DND-41 (cell line): ENCODE results near the gene UGDH.

ENCODE experiments used
- EZH2 ChIP-seq: IDR thresholded peaks from 3 replicates; pipeline ENCODE4 v1.6.1; 2012; ENCODE audit warnings: borderline replicate concordance, low read depth, mild to moderate bottlenecking, moderate library complexity, low read length, inconsistent platforms; ENCODE audit not compliant: severe bottlenecking
- TF ChIP-seq, protein P1 (sequence below): IDR thresholded peaks from 2 replicates; pipeline ENCODE4 v1.5.1; 2012; ENCODE audit warnings: borderline replicate concordance, low read length, moderate library complexity, mild to moderate bottlenecking; ENCODE audit not compliant: poor library complexity, severe bottlenecking; ENCODE audit errors: extremely low read depth

GRCh38 chr4:39516407-39516966, 10.8 kb downstream of the UGDH start:
- TF ChIP-seq, protein P1, sequence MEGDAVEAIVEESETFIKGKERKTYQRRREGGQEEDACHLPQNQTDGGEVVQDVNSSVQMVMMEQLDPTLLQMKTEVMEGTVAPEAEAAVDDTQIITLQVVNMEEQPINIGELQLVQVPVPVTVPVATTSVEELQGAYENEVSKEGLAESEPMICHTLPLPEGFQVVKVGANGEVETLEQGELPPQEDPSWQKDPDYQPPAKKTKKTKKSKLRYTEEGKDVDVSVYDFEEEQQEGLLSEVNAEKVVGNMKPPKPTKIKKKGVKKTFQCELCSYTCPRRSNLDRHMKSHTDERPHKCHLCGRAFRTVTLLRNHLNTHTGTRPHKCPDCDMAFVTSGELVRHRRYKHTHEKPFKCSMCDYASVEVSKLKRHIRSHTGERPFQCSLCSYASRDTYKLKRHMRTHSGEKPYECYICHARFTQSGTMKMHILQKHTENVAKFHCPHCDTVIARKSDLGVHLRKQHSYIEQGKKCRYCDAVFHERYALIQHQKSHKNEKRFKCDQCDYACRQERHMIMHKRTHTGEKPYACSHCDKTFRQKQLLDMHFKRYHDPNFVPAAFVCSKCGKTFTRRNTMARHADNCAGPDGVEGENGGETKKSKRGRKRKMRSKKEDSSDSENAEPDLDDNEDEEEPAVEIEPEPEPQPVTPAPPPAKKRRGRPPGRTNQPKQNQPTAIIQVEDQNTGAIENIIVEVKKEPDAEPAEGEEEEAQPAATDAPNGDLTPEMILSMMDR = no peak
- no peak for TF ChIP-seq EZH2
